K562 (cell line): Measurements from ENCODE around the gene TINCR. TPM values are rescaled to one million over a fixed set of nuclear protein-coding genes. Genes with fewer than 3 reads are reported as not detected.
A peak's percentile ranks its signal among the peaks of the same experiment; 100 is the strongest.

Experiments
- ATAC-seq: fragments of 200-7000 bp; cut with Tn5 transposase; 3 replicates; pipeline ENCODE4 v1.9.1; 2020; ENCODE audit warnings: moderate library complexity
- BruUV-seq: library from RNA; stranded (reverse); fragments of 400-500 nt; replicated peaks from 2 replicates; lab custom pipeline; 2021; lab: Mats Ljungman, UMichigan
- CTCF ChIA-PET: fragments of 300-600 bp; formaldehyde crosslinking; extraction: SDS; loops from one replicate; lab custom pipeline; 2021; ENCODE audit warnings: low intra/inter-chr PET ratio; lab: Yijun Ruan, JAX
- POLR2A ChIA-PET: fragments of 300-600, 350-650 bp; sonication (Branson Sonifier 250); formaldehyde crosslinking; extraction: SDS; loops from one replicate; lab custom pipeline; 2021; ENCODE audit warnings: antibody characterized with exemption, inconsistent platforms; lab: Yijun Ruan, JAX
- DNase-seq, 4 experiments: peaks; one replicate each; pipeline versions ENCODE4 v3.0.0 to v3.0.0-alpha.2; 2011 to 2018; ENCODE audit warnings: low spot score in 3 of 4, mixed read lengths in 3 of 4; ENCODE audit errors: extremely low read depth in 1 of 4
- FAIRE-seq: peaks from 2 replicates; lab custom pipeline; 2011; peaks lifted over from hg19 to GRCh38; lab: Jason Lieb, UNC
- H2AFZ ChIP-seq: 2 replicates; pipeline ENCODE4 v1.6.0; 2011; ENCODE audit warnings: low read depth, low read length, control low read depth, inconsistent platforms
- H3K27ac ChIP-seq: fragments of 200-600 bp; 3 replicates; pipeline ENCODE4 v1.8.0; 2011; ENCODE audit warnings: low read depth, mild to moderate bottlenecking, control low read depth, inconsistent platforms, low read length, moderate library complexity, mixed read lengths; ENCODE audit errors: extremely low read depth
- H3K27me3 ChIP-seq, 2 experiments: fragments of 300-600 bp in 1 of 2; 2 replicates in 1 of 2; 3 replicates in 1 of 2; pipeline versions ENCODE4 v1.6.0 to v1.8.0; 2011; ENCODE audit warnings: inconsistent platforms in 2 of 2, low read length in 2 of 2, mild to moderate bottlenecking in 1 of 2, mixed read lengths in 1 of 2, moderate library complexity in 1 of 2; ENCODE audit not compliant: control insufficient read depth in 2 of 2, insufficient read depth in 2 of 2
- H3K36me3 ChIP-seq: fragments of 300-600 bp; 3 replicates; pipeline ENCODE4 v1.8.0; 2011; ENCODE audit warnings: mild to moderate bottlenecking, low read length, inconsistent platforms; ENCODE audit not compliant: control insufficient read depth, insufficient read depth
- H3K4me1 ChIP-seq, 2 experiments: fragments of 200-600 bp in 1 of 2; replicated peaks in 1 of 2; 2 replicates in 1 of 2; 3 replicates in 1 of 2; pipeline versions ENCODE4 v1.5.1 to v1.8.0; 2011; ENCODE audit warnings: inconsistent platforms in 2 of 2, low read length in 2 of 2, mild to moderate bottlenecking in 1 of 2, mixed read lengths in 1 of 2, moderate library complexity in 1 of 2; ENCODE audit not compliant: control insufficient read depth in 2 of 2, insufficient read depth in 2 of 2
- H3K4me2 ChIP-seq: 2 replicates; pipeline ENCODE4 v1.6.1; 2011; ENCODE audit warnings: low read length, control low read depth, inconsistent platforms, mixed read lengths; ENCODE audit not compliant: insufficient read depth
- H3K4me3 ChIP-seq: fragments of 200-600 bp; sonication (generic), shearing (Covaris generic); 2 replicates; pipeline ENCODE4 v1.5.1; 2016; ENCODE audit warnings: control low read depth, inconsistent platforms
- H3K79me2 ChIP-seq: fragments of 200-600 bp; 3 replicates; pipeline ENCODE4 v1.8.0; 2011; ENCODE audit warnings: low read length, inconsistent platforms; ENCODE audit not compliant: control insufficient read depth, insufficient read depth
- H3K9ac ChIP-seq, 2 experiments: 2 replicates each; pipeline versions ENCODE4 v1.6.0 to v1.6.1; 2011; ENCODE audit warnings: low read depth in 2 of 2, low read length in 2 of 2, control low read depth in 1 of 2, inconsistent platforms in 1 of 2, mild to moderate bottlenecking in 1 of 2, mixed read lengths in 1 of 2; ENCODE audit not compliant: insufficient read depth in 1 of 2
- H3K9me1 ChIP-seq: one replicate; pipeline ENCODE4 v1.6.0; 2011; ENCODE audit warnings: inconsistent platforms, mild to moderate bottlenecking, low read length, moderate library complexity; ENCODE audit not compliant: control insufficient read depth, insufficient read depth
- H3K9me3 ChIP-seq: replicated peaks from 2 replicates; pipeline ENCODE4 v1.5.1; 2011; ENCODE audit warnings: low read depth, low read length, inconsistent platforms; ENCODE audit not compliant: control insufficient read depth, insufficient read depth
- H4K20me1 ChIP-seq: replicated peaks from 2 replicates; pipeline ENCODE4 v1.6.1; 2011; ENCODE audit warnings: low read length, inconsistent platforms, mixed read lengths; ENCODE audit not compliant: control insufficient read depth, insufficient read depth
- EP400 ChIP-seq: fragments of 450-650 bp; IDR thresholded peaks from 2 replicates; pipeline ENCODE4 v1.6.1; 2017; ENCODE audit warnings: antibody characterized with exemption, mild to moderate bottlenecking, moderate library complexity
- JUNB ChIP-seq: fragments of 450-650 bp; formaldehyde crosslinking; conservative IDR thresholded peaks from 2 replicates; pipeline ENCODE4 v1.4.0; 2020; ENCODE audit warnings: mild to moderate bottlenecking
- MAZ ChIP-seq, 2 experiments: fragments of 450-650 bp in 1 of 2; sonication (generic) in 1 of 2; formaldehyde crosslinking; IDR thresholded peaks in 1 of 2; conservative IDR thresholded peaks in 1 of 2; 2 replicates each; pipeline versions ENCODE4 v1.4.0 to v1.5.0; 2020; ENCODE audit warnings: mild to moderate bottlenecking in 1 of 2, missing genetic modification reagents in 1 of 2
- NR3C1 ChIP-seq: sonication (generic); formaldehyde crosslinking; IDR thresholded peaks from 2 replicates; pipeline ENCODE4 v1.8.1; 2022; ENCODE audit warnings: missing genetic modification reagents
- PTRF ChIP-seq: fragments of 450-650 bp; IDR thresholded peaks from 2 replicates; pipeline ENCODE4 v1.6.1; 2016; ENCODE audit warnings: mild to moderate bottlenecking, missing genetic modification characterization, missing compliant biosample characterization
- RB1 ChIP-seq: fragments of 450-650 bp; IDR thresholded peaks from 2 replicates; pipeline ENCODE4 v1.6.1; 2017; ENCODE audit warnings: low read depth, mild to moderate bottlenecking
- SIRT6 ChIP-seq: IDR thresholded peaks from one replicate; pipeline ENCODE4 v1.6.1; 2012; ENCODE audit warnings: low read depth, mild to moderate bottlenecking, control low read depth, inconsistent platforms, low read length, moderate library complexity
- TFAM ChIP-seq: fragments of 250-450 bp; sonication (Bioruptor Pico); conservative IDR thresholded peaks from 2 replicates; pipeline ENCODE4 v1.5.0; 2021; ENCODE audit warnings: mild to moderate bottlenecking, moderate library complexity
- ZNF445 ChIP-seq: fragments of 250-450 bp; sonication (Bioruptor Pico); IDR thresholded peaks from 2 replicates; pipeline ENCODE4 v1.4.0; 2020; ENCODE audit warnings: low read depth, mild to moderate bottlenecking, moderate library complexity
- WGBS: fragments of 100-300 bp; shearing (Covaris generic); methylation state at CpG from one replicate; pipeline ENCODE4 v1.1.6; 2016; ENCODE audit warnings: low coverage, mixed read lengths; ENCODE audit not compliant: insufficient coverage; ENCODE audit errors: missing lambda C conversion rate; 5-methylcytosine and 5-hydroxymethylcytosine counted together
- in situ Hi-C: fragments of 300-500 bp; cut with MboI; formaldehyde crosslinking; loops from 4 replicates; pipeline ENCODE4 v1.15.0; 2018; ENCODE audit warnings: inconsistent platforms, mixed read lengths
- intact Hi-C: fragments of 100-400 bp; cut with micrococcal nuclease; formaldehyde crosslinking; loops from 2 replicates; pipeline ENCODE4 v1.14.2; 2022
- polyA plus RNA-seq, 8 experiments: library from polyadenylated mRNA; depleted of rRNA in 4 of 8; stranded (reverse) in 5 of 8; unstranded in 3 of 8; fragments of >200 nt; fragmentation: Nextera tagmentation in 2 of 8; fragmentation: Illumina TruSeq in 1 of 8; extraction: Ambion mirVana in 2 of 8; extraction: Trizol in 1 of 8; gene quantifications; 2 replicates each; pipeline versions ENCODE4 v1.2.1 to v1.2.3, GENCODE V29; 2011 to 2014; ENCODE audit warnings: inconsistent platforms in 1 of 8, missing spikeins in 1 of 8
- total RNA-seq, 7 experiments: library from RNA; depleted of rRNA in 6 of 7; stranded (reverse); fragments of >200 nt in 6 of 7; fragmentation: Illumina TruSeq in 2 of 7; extraction: Trizol in 2 of 7; gene quantifications; 2 replicates each; pipeline versions ENCODE4 v1.2.1 to v1.2.3, GENCODE V29; 2011 to 2021; ENCODE audit warnings: low replicate concordance in 1 of 7
- TF ChIP-seq, protein P1 (sequence below): fragments of 250-450 bp; sonication (Bioruptor Pico); IDR thresholded peaks from 2 replicates; pipeline ENCODE4 v1.5.0; 2021
- TF ChIP-seq, protein P2 (sequence below), 3 experiments: IDR thresholded peaks in 2 of 3; conservative IDR thresholded peaks in 1 of 3; 2 replicates each; pipeline ENCODE4 v1.5.1; 2011 to 2012; ENCODE audit warnings: low read length in 3 of 3, mild to moderate bottlenecking in 3 of 3, control low read depth in 2 of 3, improper control_type of control experiment in 1 of 3, inconsistent platforms in 1 of 3, low read depth in 1 of 3, mixed read lengths in 1 of 3, moderate library complexity in 1 of 3; ENCODE audit not compliant: insufficient read depth in 2 of 3
- TF ChIP-seq, protein P3 (sequence below): fragments of 450-650 bp; formaldehyde crosslinking; IDR thresholded peaks from 2 replicates; pipeline ENCODE4 v1.4.0; 2022; ENCODE audit warnings: missing genetic modification characterization
- TF ChIP-seq, protein P4 (sequence below): IDR thresholded peaks from 2 replicates; pipeline ENCODE4 v1.6.1; 2014; ENCODE audit warnings: antibody characterized with exemption

TINCR gene
- total and polyA plus RNA-seq, 9 of the 15 experiments (the other 6 are each of a cell fraction or from before 2014, with no cell fraction given): 0.03 to 0.24 (median 0.09) TPM; not detected in 1

DNA sequence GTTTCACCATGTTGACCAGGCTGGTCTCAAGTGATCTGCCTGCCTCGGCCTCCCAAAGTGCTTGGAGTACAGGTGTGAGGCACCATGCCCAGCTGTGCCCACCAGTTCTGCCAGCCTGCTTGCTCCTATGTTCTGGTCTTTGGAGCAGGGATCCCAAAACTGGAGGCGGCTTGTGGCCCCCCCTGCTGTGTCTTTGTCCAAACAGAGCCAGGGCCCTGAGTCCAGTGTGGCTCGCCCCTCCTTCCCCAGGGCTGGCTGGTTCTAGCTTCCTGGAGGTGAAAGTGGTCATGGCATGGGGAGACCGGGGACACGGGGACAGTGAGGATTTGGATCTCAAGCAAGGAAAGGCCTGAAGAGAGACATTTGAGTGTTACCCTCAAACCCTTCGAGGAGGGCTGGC, 11.5 kb upstream of the TINCR start (continued):
- TF ChIP-seq, protein P1, sequence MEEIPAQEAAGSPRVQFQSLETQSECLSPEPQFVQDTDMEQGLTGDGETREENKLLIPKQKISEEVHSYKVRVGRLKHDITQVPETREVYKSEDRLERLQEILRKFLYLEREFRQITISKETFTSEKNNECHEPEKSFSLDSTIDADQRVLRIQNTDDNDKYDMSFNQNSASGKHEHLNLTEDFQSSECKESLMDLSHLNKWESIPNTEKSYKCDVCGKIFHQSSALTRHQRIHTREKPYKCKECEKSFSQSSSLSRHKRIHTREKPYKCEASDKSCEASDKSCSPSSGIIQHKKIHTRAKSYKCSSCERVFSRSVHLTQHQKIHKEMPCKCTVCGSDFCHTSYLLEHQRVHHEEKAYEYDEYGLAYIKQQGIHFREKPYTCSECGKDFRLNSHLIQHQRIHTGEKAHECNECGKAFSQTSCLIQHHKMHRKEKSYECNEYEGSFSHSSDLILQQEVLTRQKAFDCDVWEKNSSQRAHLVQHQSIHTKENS: no peak
- no peak for TF ChIP-seq NR3C1 (CRISPR knock-in tag)

DNA sequence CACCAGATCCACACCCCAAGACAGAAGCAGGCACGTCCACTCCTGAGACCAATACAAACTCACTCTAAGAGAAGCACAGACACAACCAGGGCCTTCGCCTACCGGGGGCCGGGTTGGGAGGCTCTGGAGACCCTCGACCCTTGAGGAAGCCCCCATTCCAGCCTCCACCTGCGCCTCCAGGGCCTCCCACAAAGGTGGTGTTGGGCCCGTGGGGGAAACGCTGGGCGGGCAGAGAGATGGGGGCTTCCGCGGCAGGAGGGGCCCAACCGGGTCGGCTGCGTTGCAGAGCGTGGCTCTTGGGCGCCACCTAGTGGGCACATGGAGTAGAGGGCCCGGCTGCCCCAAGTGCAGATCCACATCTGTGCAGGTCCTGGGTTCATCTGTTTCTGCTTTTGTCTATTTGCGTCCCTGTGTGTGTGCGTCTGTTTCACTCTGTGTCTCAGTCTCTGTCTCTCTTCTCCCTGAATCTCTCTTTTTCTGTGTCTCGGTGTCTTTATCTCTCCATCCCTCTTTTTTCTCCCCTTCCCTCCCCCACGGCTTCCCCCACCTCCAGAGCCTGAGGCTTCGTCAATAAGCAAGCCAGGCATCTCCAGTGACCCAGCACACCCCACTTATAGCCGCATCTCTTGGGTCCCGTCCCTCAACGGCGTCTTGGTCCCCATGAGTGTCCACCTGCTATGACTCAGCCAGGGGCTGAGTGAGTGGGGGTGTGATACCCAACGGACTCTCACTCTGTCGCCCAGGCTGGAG, 10.5 kb upstream of the TINCR start:
- peak overlapping the region; percentile 46 for H3K4me2 ChIP-seq
- H4K20me1 ChIP-seq: no peaks in the 10 kb centered on the region
- H3K4me3 ChIP-seq: no peak overlapping the region; the same call in 1 of the 2 replicates
- 21% methylated on average over 19 of the region's 28 CpGs for WGBS
- peaks cover 13% of the 10 kb centered on the region; the same call in 1 of the 3 replicates for H3K36me3 ChIP-seq
- ATAC-seq (peak; percentile 99), DNase-seq (peak; percentile 78 to 90 (median 88)), FAIRE-seq (peak; percentile 80)
- no peaks in the 10 kb centered on the region for H3K9me1 ChIP-seq
- H3K4me1 ChIP-seq: peaks cover 0 to 12% of the 10 kb centered on the region in 2 experiments; a peak in 3 of 5 replicates
- ChIA-PET POLR2A (interaction anchor here (0.8 kb wide), 1 partner anchor 14 kb away, joined by 5 read pairs; no protein-coding TSS in a partner anchor), CTCF (interaction anchor here (0.6 to 0.8 kb wide), 4 partner anchors 208 to 845 kb away, joined by 3 to 5 read pairs (median 4); no protein-coding TSS in a partner anchor)
- no peaks in the 10 kb centered on the region for H3K27me3 ChIP-seq
- H3K9ac ChIP-seq: peak overlapping the region; percentile 25 to 59; a peak in 2 of 4 replicates
- BruUV-seq: no TSS peak
- no peaks in the 10 kb centered on the region for H3K79me2 ChIP-seq
- intact Hi-C loops: loop anchor here (5.0 kb wide), 1 partner anchor 56 kb away; no protein-coding TSS in a partner anchor
- H2AFZ ChIP-seq: peak overlapping the region; percentile 70
- H3K27ac ChIP-seq: no peak overlapping the region; the same call in 2 of the 3 replicates
- in situ Hi-C loops: no loop called here
- no peaks in the 10 kb centered on the region for H3K9me3 ChIP-seq
- TF ChIP-seq JUNB (CRISPR knock-in tag): no peak
- TF ChIP-seq PTRF (tag): no peak
- TF ChIP-seq RB1: peak; percentile 72
- TF ChIP-seq, protein P2, sequence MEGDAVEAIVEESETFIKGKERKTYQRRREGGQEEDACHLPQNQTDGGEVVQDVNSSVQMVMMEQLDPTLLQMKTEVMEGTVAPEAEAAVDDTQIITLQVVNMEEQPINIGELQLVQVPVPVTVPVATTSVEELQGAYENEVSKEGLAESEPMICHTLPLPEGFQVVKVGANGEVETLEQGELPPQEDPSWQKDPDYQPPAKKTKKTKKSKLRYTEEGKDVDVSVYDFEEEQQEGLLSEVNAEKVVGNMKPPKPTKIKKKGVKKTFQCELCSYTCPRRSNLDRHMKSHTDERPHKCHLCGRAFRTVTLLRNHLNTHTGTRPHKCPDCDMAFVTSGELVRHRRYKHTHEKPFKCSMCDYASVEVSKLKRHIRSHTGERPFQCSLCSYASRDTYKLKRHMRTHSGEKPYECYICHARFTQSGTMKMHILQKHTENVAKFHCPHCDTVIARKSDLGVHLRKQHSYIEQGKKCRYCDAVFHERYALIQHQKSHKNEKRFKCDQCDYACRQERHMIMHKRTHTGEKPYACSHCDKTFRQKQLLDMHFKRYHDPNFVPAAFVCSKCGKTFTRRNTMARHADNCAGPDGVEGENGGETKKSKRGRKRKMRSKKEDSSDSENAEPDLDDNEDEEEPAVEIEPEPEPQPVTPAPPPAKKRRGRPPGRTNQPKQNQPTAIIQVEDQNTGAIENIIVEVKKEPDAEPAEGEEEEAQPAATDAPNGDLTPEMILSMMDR (IDR thresholded peaks at IDR 0.05 in 2 of 3, conservative IDR thresholded peaks at IDR 0.05 in 1 of 3; ENCODE audit: insufficient read depth in 2 of 3, low read depth in 1 of 3, low read length in 3 of 3): peak; percentile 89 to 92 (median 89)
- TF ChIP-seq ZNF445 (CRISPR knock-in tag): no peak
- TF ChIP-seq, protein P3, sequence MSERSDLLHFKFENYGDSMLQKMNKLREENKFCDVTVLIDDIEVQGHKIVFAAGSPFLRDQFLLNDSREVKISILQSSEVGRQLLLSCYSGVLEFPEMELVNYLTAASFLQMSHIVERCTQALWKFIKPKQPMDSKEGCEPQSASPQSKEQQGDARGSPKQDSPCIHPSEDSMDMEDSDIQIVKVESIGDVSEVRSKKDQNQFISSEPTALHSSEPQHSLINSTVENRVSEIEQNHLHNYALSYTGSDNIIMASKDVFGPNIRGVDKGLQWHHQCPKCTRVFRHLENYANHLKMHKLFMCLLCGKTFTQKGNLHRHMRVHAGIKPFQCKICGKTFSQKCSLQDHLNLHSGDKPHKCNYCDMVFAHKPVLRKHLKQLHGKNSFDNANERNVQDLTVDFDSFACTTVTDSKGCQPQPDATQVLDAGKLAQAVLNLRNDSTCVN (CRISPR knock-in tag): no peak
- TF ChIP-seq, protein P4, sequence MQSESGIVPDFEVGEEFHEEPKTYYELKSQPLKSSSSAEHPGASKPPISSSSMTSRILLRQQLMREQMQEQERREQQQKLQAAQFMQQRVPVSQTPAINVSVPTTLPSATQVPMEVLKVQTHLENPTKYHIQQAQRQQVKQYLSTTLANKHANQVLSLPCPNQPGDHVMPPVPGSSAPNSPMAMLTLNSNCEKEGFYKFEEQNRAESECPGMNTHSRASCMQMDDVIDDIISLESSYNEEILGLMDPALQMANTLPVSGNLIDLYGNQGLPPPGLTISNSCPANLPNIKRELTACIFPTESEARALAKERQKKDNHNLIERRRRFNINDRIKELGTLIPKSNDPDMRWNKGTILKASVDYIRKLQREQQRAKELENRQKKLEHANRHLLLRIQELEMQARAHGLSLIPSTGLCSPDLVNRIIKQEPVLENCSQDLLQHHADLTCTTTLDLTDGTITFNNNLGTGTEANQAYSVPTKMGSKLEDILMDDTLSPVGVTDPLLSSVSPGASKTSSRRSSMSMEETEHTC: no peak
- peak in 1 of 2 experiments; percentile 68; a peak in 2 of 4 replicates for TF ChIP-seq MAZ (CRISPR knock-in tag; conservative IDR thresholded peaks at IDR 0.05 in 1 of 2, IDR thresholded peaks at IDR 0.05 in 1 of 2)
- no peak for TF ChIP-seq EP400
- no peak for TF ChIP-seq SIRT6
- TF ChIP-seq TFAM (CRISPR knock-in tag): no peak
